ENCODE results near the gene TK1.
"Not testable (repeated sequence)": the region's sequence is repeated elsewhere in the genome, so short reads cannot be mapped to it uniquely, and the experiment has no call there.

TK1 gene

GRCh38 chr17:78147315-78147998 is 39.4 kb downstream of the TK1 start:
- no peak for DNase-seq

- no peak for DNase-seq
These were observed 40.0 kb downstream of the TK1 start for GRCh38 chr17:78146881-78147280.

- DNase-seq: no peak
These were observed 40.4 kb downstream of the TK1 start for GRCh38 chr17:78146471-78146869.

GRCh38 chr17:78144736-78145641 is 41.9 kb downstream of the TK1 start:
- no peak for DNase-seq

GRCh38 chr17:78144147-78144719 is 42.6 kb downstream of the TK1 start:
- DNase-seq: no peak

GRCh38 chr17:78143214-78144146 is 43.4 kb downstream of the TK1 start:
- DNase-seq: no peak

- no peak for DNase-seq
These were observed 44.6 kb downstream of the TK1 start for GRCh38 chr17:78142119-78142861.

- no peak for DNase-seq
These were observed 45.3 kb downstream of the TK1 start for GRCh38 chr17:78141437-78142118.

- peak; percentile 96 for DNase-seq
These were observed 46.4 kb downstream of the TK1 start for GRCh38 chr17:78140169-78141051.

- not testable (repeated sequence) for DNase-seq
These were observed 47.0 kb downstream of the TK1 start for GRCh38 chr17:78139861-78140168.

- no peak for DNase-seq
These were observed 48.4 kb downstream of the TK1 start for GRCh38 chr17:78138204-78139060.

- peak; percentile 79 for DNase-seq
These were observed 49.3 kb downstream of the TK1 start for GRCh38 chr17:78137392-78138203.

GRCh38 chr17:78135858-78136500 is 50.9 kb downstream of the TK1 start:
- DNase-seq: no peak

- DNase-seq: peak; percentile 61
These were observed 51.9 kb downstream of the TK1 start for GRCh38 chr17:78134899-78135385.

GRCh38 chr17:78133971-78134898 is 52.6 kb downstream of the TK1 start:
- peak; percentile 90 for DNase-seq

- peak; percentile 69 for DNase-seq
These were observed 53.5 kb downstream of the TK1 start for GRCh38 chr17:78133179-78133951.
